Spinal cord (tissue), 10 donors: ENCODE measurements around the gene NLRC5. TPM values are rescaled to one million over a fixed set of nuclear protein-coding genes. Genes with fewer than 3 reads are reported as not detected.

Experiments
- DNase-seq, 6 donors: peaks; one replicate each; pipeline versions ENCODE4 v3.0.0 to v3.0.0-alpha.2; 2013 to 2015; ENCODE audit warnings: low spot score in 6 of 6, low read depth in 4 of 6
- H3K27ac ChIP-seq: one replicate; pipeline ENCODE4 v1.5.1; 2013; ENCODE audit warnings: low read depth, low read length, control low read depth
- H3K27me3 ChIP-seq: one replicate; pipeline ENCODE4 v1.6.1; 2013; ENCODE audit warnings: low read length; ENCODE audit not compliant: control insufficient read depth, insufficient read depth
- H3K36me3 ChIP-seq: one replicate; pipeline ENCODE4 v1.6.1; 2013; ENCODE audit warnings: low read length; ENCODE audit not compliant: control insufficient read depth, insufficient read depth
- H3K4me1 ChIP-seq: one replicate; pipeline ENCODE4 v1.6.1; 2013; ENCODE audit warnings: low read length; ENCODE audit not compliant: control insufficient read depth, insufficient read depth
- H3K4me3 ChIP-seq: one replicate; pipeline ENCODE4 v1.5.1; 2013; ENCODE audit warnings: low read depth, low read length, control low read depth
- H3K9me3 ChIP-seq: one replicate; pipeline ENCODE4 v1.6.1; 2013; ENCODE audit warnings: low read length; ENCODE audit not compliant: control insufficient read depth, insufficient read depth
- WGBS: methylation state at CpG from one replicate; pipeline ENCODE4 v1.1.5; 2013; ENCODE audit warnings: missing lambda C conversion rate; ENCODE audit not compliant: insufficient coverage; 5-methylcytosine and 5-hydroxymethylcytosine counted together
- polyA plus RNA-seq, 2 donors: library from polyadenylated mRNA; unstranded; fragments of 120-200 nt; gene quantifications; one replicate each; pipeline ENCODE4 v1.2.1, GENCODE V29; 2013; ENCODE audit not compliant: insufficient read length in 2 of 2
- total RNA-seq, 2 donors: library from RNA; depleted of rRNA in 1 of 2; stranded (reverse); fragments of 120-200 nt in 1 of 2; fragments of >200 nt in 1 of 2; gene quantifications; one replicate each; pipeline versions ENCODE4 v1.2.3 to v1.2.4, GENCODE V29; 2013 to 2014
- donor health status: healthy.

Gene NLRC5
- total and polyA plus RNA-seq, 4 donors = 2.5 to 5.7 (median 4.8) TPM

DNA sequence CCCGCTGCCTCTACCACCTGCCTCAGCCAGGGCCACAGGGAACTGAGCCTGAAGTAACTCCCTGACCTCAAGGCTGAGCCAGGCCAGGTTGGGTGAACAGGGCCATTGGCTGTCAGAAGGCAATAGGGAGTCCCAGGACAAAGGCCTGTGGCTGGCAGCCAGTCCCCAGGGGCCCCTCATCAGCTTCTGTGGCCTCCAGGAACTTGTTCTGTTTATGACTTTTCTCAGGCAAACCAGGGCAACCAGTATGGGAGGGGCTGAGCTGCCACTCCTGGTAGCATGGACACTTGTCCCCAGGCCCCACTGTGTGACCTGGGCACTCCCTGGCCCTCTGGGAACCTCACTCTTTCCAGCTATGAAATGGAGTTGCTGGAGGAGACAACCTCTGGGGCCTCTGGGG lies 143.1 kb downstream of the NLRC5 start:
- Histone ChIP-seq H3K9me3 (no peaks in the 10 kb centered on the region), H3K4me3 (no peak overlapping the region), H3K4me1 (peaks cover 63% of the 10 kb centered on the region), H3K36me3 (peaks cover 75% of the 10 kb centered on the region), H3K27ac (peak overlapping the region; percentile 96), H3K27me3 (no peaks in the 10 kb centered on the region)
- peak in 2 of 6 donors; percentile 57 to 66 for DNase-seq
- WGBS = 57% methylated on average over 1 of the region's 1 CpG

- Histone ChIP-seq H3K9me3 (no peaks in the 10 kb centered on the region), H3K36me3 (peaks cover 75% of the 10 kb centered on the region), H3K4me1 (peaks cover 69% of the 10 kb centered on the region), H3K27me3 (no peaks in the 10 kb centered on the region), H3K4me3 (no peak overlapping the region), H3K27ac (peak overlapping the region; percentile 96)
- 29% methylated on average over 1 of the region's 4 CpGs for WGBS
- DNase-seq = peak in 2 of 6 donors; percentile 80 to 92
Measured at GRCh38 chr16:57133031-57133430, 143.7 kb downstream of the NLRC5 start.

Other genes starting within 250 kb of the NLRC5 start
- gene SLC12A3, start 124.3 kb upstream of the NLRC5 start, total RNA-seq = under 1 TPM; 0.11 to 0.20 TPM
- gene SLC12A3, start 124.3 kb upstream of the NLRC5 start, polyA plus RNA-seq = under 1 TPM; 0.11 to 0.22 TPM
- gene HERPUD1, start 57.4 kb upstream of the NLRC5 start, total RNA-seq = 100 to 1,000 TPM; 143 to 245 TPM
- gene HERPUD1, start 57.4 kb upstream of the NLRC5 start, polyA plus RNA-seq = 100 to 1,000 TPM in 1 of 2 donors, 10 to 100 TPM in 1; 77.2 to 121 TPM
- gene CETP, start 27.6 kb upstream of the NLRC5 start, total RNA-seq = 10 to 100 TPM in 1 of 2 donors, 1 to 10 TPM in 1; 2.0 to 13.5 TPM
- 1 to 10 TPM; 3.3 to 3.9 TPM for gene CETP, start 27.6 kb upstream of the NLRC5 start, polyA plus RNA-seq
- gene CPNE2, start 103.0 kb downstream of the NLRC5 start, total RNA-seq = 10 to 100 TPM; 56.4 to 58.5 TPM
- 100 to 1,000 TPM; 184 to 197 TPM for gene CPNE2, start 103.0 kb downstream of the NLRC5 start, polyA plus RNA-seq
- 10 to 100 TPM; 70.7 to 94.3 TPM for gene PSME3IP1, start 196.5 kb downstream of the NLRC5 start, total RNA-seq
- 100 to 1,000 TPM; 151 to 172 TPM for gene PSME3IP1, start 196.5 kb downstream of the NLRC5 start, polyA plus RNA-seq
- gene RSPRY1, start 196.8 kb downstream of the NLRC5 start, total RNA-seq = 10 to 100 TPM; 53.2 to 67.7 TPM
- 10 to 100 TPM; 41.2 to 44.9 TPM for gene RSPRY1, start 196.8 kb downstream of the NLRC5 start, polyA plus RNA-seq